Activated B cell treated with CpG ODN at 0.5 μM for 24 hours (primary cell): ENCODE results near the gene CNP. TPM values are rescaled to one million over a fixed set of nuclear protein-coding genes. Genes with fewer than 3 reads are reported as not detected.

ENCODE experiments used
- ATAC-seq: fragments of 200-7000 bp; cut with Tn5 transposase; one replicate; pipeline ENCODE4 v1.10.0; 2021; ENCODE audit warnings: low read depth, mild to moderate bottlenecking, moderate library complexity
- CTCF ChIA-PET: fragments of 350-600 bp; sonication (Branson Sonifier 250); formaldehyde crosslinking; loops from one replicate; lab custom pipeline; 2021; ENCODE audit warnings: antibody characterized with exemption; lab: Charles Lee
- POLR2A ChIA-PET: fragments of 350-600 bp; sonication (Branson Sonifier 250); formaldehyde crosslinking; loops from one replicate; lab custom pipeline; 2021; ENCODE audit warnings: antibody characterized with exemption; lab: Charles Lee
- DNase-seq: peaks from one replicate; pipeline ENCODE4 v3.0.0; 2022
- H3K27ac Mint-ChIP-seq: one replicate; pipeline ENCODE4 v1.8.0; 2020; ENCODE audit warnings: mixed read lengths
- H3K27me3 Mint-ChIP-seq: one replicate; pipeline ENCODE4 v1.8.0; 2021; ENCODE audit warnings: mixed read lengths
- H3K36me3 Mint-ChIP-seq: one replicate; pipeline ENCODE4 v1.8.0; 2021; ENCODE audit warnings: low read depth, mixed read lengths
- H3K4me1 Mint-ChIP-seq: one replicate; pipeline ENCODE4 v1.8.0; 2021; ENCODE audit warnings: mixed read lengths
- H3K4me3 Mint-ChIP-seq: one replicate; pipeline ENCODE4 v1.8.0; 2020; ENCODE audit warnings: mild to moderate bottlenecking, mixed read lengths
- H3K9me3 Mint-ChIP-seq: one replicate; pipeline ENCODE4 v1.8.0; 2020; ENCODE audit warnings: mixed read lengths
- intact Hi-C: fragments of 100-400 bp; cut with micrococcal nuclease; formaldehyde crosslinking; loops from one replicate; pipeline ENCODE4 v1.15.1; 2024
- total RNA-seq: library from RNA; stranded (reverse); gene quantifications from 2 replicates; pipeline ENCODE4 v1.2.3, GENCODE V29; 2022
- TF ChIP-seq, protein P1 (sequence below): fragments of 200-600 bp; IDR thresholded peaks from one replicate; pipeline ENCODE4 v1.8.0; 2022; ENCODE audit warnings: antibody characterized with exemption, mild to moderate bottlenecking

Gene CNP
- total RNA-seq, 1 donor from 2014 or later: 48.0 TPM

- intact Hi-C loops: loop anchor here (1.0 to 5.0 kb wide), 8 partner anchors 11 to 758 kb away; partner anchors contain the start of genes CNP, DHX58, DNAJC7 and KAT2A
- ATAC-seq: peak; percentile 6
- DNase-seq: no peak
- no peak overlapping the region for H3K27ac Mint-ChIP-seq
- TF ChIP-seq, protein P1, sequence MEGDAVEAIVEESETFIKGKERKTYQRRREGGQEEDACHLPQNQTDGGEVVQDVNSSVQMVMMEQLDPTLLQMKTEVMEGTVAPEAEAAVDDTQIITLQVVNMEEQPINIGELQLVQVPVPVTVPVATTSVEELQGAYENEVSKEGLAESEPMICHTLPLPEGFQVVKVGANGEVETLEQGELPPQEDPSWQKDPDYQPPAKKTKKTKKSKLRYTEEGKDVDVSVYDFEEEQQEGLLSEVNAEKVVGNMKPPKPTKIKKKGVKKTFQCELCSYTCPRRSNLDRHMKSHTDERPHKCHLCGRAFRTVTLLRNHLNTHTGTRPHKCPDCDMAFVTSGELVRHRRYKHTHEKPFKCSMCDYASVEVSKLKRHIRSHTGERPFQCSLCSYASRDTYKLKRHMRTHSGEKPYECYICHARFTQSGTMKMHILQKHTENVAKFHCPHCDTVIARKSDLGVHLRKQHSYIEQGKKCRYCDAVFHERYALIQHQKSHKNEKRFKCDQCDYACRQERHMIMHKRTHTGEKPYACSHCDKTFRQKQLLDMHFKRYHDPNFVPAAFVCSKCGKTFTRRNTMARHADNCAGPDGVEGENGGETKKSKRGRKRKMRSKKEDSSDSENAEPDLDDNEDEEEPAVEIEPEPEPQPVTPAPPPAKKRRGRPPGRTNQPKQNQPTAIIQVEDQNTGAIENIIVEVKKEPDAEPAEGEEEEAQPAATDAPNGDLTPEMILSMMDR: no peak
- peaks cover 26% of the 10 kb centered on the region for H3K4me1 Mint-ChIP-seq
- ChIA-PET CTCF (interaction anchor here (1.0 to 1.8 kb wide), 2 partner anchors 11 to 101 kb away, joined by 3 to 4 read pairs; partner anchors contain the start of genes NKIRAS2 and ODAD4), POLR2A (interaction anchor here (0.6 to 3.8 kb wide), 13 partner anchors 10 to 1564 kb away, joined by 3 to 50 read pairs (median 4); partner anchors contain the start of genes CNP, DHX8, DNAJC7 and EIF1)
- H3K27me3 Mint-ChIP-seq: no peaks in the 10 kb centered on the region
- H3K36me3 Mint-ChIP-seq: peaks cover 6% of the 10 kb centered on the region
- no peaks in the 10 kb centered on the region for H3K9me3 Mint-ChIP-seq
- H3K4me3 Mint-ChIP-seq: peak overlapping the region; percentile 92
Observed at GRCh38 chr17:41919165-41919817, 47.3 kb upstream of the CNP start.

DNA sequence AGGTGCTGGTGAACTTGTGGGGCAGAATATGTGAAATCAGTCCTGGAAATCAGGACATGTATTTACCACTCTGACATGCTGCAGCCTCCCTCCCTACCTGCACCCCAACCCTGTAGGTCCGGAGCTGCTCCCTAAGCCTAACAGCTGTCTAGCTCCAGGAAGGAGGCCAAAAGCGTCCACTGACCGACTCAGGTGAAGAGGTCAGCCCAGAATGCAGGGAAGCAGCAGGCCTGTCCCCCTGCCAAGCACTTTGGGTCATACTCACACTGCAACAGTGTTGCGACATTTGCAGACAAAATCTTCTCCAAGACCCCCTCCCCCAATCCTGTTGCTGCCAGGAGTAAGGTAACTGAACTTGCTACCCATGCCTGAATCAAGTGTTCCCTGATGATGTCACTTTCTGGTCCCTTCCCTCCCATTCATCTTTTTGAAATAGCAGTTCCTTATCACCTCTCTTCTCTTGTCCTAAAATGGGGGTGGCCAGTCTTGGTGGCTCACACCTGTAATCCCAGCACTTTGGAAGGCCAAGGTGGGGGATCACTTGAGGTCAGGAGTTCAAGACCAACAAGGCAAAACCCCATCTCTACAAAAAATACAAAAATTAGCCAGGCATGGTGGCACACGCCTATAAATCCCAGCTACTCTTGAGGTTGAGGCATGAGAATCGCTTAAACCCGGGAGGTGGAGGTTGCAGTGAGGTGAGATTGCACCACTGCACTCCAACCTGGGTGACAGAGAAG, 46.6 kb upstream of the CNP start:
- Mint-ChIP-seq H3K27ac (no peak overlapping the region), H3K4me3 (peak overlapping the region; percentile 64), H3K4me1 (peaks cover 24% of the 10 kb centered on the region), H3K36me3 (peaks cover 6% of the 10 kb centered on the region), H3K9me3 (no peaks in the 10 kb centered on the region), H3K27me3 (no peaks in the 10 kb centered on the region)
- ChIA-PET POLR2A (interaction anchor here (0.6 to 3.8 kb wide), 5 partner anchors 10 to 469 kb away, joined by 3 to 50 read pairs (median 4); partner anchors contain the start of genes CNP, ODAD4 and STAT3), CTCF (no interaction called here)
- TF ChIP-seq, protein P1: no peak
- intact Hi-C loops: loop anchor here (1.0 to 5.0 kb wide), 8 partner anchors 10 to 757 kb away; partner anchors contain the start of genes CNP, DHX58, DNAJC7 and KAT2A
- ATAC-seq (no peak), DNase-seq (no peak)

GRCh38 chr17:41920580-41920955, 46.0 kb upstream of the CNP start:
- Mint-ChIP-seq H3K4me3 (no peak overlapping the region), H3K9me3 (no peaks in the 10 kb centered on the region), H3K36me3 (peaks cover 6% of the 10 kb centered on the region), H3K27ac (no peak overlapping the region), H3K27me3 (no peaks in the 10 kb centered on the region), H3K4me1 (peaks cover 22% of the 10 kb centered on the region)
- DNase-seq (no peak), ATAC-seq (no peak)
- CTCF ChIA-PET: no interaction called here
- intact Hi-C loops: no loop called here
- TF ChIP-seq, protein P1: no peak
- POLR2A ChIA-PET: interaction anchor here (0.6 to 1.5 kb wide), 4 partner anchors 10 to 192 kb away, joined by 3 to 9 read pairs (median 4); partner anchors contain the start of genes DHX58 and ODAD4

GRCh38 chr17:41925991-41926590, 40.5 kb upstream of the CNP start:
- Mint-ChIP-seq H3K4me3 (no peak overlapping the region), H3K9me3 (no peaks in the 10 kb centered on the region), H3K4me1 (peaks cover 30% of the 10 kb centered on the region), H3K27me3 (no peaks in the 10 kb centered on the region), H3K27ac (no peak overlapping the region), H3K36me3 (peaks cover 4% of the 10 kb centered on the region)
- ChIA-PET POLR2A (interaction anchor here (1.0 kb wide), 2 partner anchors 40 to 91 kb away, joined by 3 read pairs; partner anchors contain the start of gene DNAJC7), CTCF (no interaction called here)
- no peak for ATAC-seq
- DNase-seq: no peak
- intact Hi-C loops: no loop called here
- TF ChIP-seq, protein P1: no peak
